IPS DF 6.9 (cell line): ENCODE data around the gene LARP6.
"Not testable (repeated sequence)": the region's sequence is repeated elsewhere in the genome, so short reads cannot be mapped to it uniquely, and the experiment has no call there.

Experiments used
- DNase-seq: peaks from one replicate; pipeline ENCODE4 v3.0.0-alpha.2; 2013; ENCODE audit warnings: low read depth, low spot score
- H3K27ac ChIP-seq: one replicate; pipeline ENCODE4 v1.5.1; 2013; ENCODE audit warnings: low read length, control low read depth
- H3K27me3 ChIP-seq: 2 replicates; pipeline ENCODE4 v1.6.1; 2013; ENCODE audit warnings: mild to moderate bottlenecking, low read length; ENCODE audit not compliant: control insufficient read depth, insufficient read depth
- H3K36me3 ChIP-seq: 2 replicates; pipeline ENCODE4 v1.6.1; 2013; ENCODE audit warnings: low read length; ENCODE audit not compliant: control insufficient read depth, insufficient read depth
- H3K4me1 ChIP-seq: 2 replicates; pipeline ENCODE4 v1.6.1; 2013; ENCODE audit warnings: low read length; ENCODE audit not compliant: control insufficient read depth, insufficient read depth
- H3K4me3 ChIP-seq: 2 replicates; pipeline ENCODE4 v1.5.1; 2013; ENCODE audit warnings: mild to moderate bottlenecking, low read length
- H3K9me3 ChIP-seq: 2 replicates; pipeline ENCODE4 v1.6.1; 2013; ENCODE audit warnings: low read length, inconsistent platforms; ENCODE audit not compliant: control insufficient read depth, insufficient read depth
- WGBS: extraction: QIAGEN DNeasy Blood & Tissue Kit; methylation state at CpG from one replicate; pipeline ENCODE4 v1.1.7; 2013; ENCODE audit warnings: mixed read lengths, missing lambda C conversion rate; ENCODE audit not compliant: insufficient read length, insufficient coverage; 5-methylcytosine and 5-hydroxymethylcytosine counted together

LARP6 gene

GRCh38 chr15:70875001-70875782 is 21.2 kb upstream of the LARP6 start:
- Histone ChIP-seq H3K4me3 (no peak overlapping the region), H3K27me3 (no peaks in the 10 kb centered on the region), H3K4me1 (no peaks in the 10 kb centered on the region), H3K9me3 (no peaks in the 10 kb centered on the region), H3K27ac (no peak overlapping the region), H3K36me3 (no peaks in the 10 kb centered on the region)
- no CpG with 5 or more reads among the region's 7 CpGs for WGBS
- no peak for DNase-seq

GRCh38 chr15:70873232-70874054 is 19.5 kb upstream of the LARP6 start:
- no CpG with 5 or more reads among the region's 2 CpGs for WGBS
- Histone ChIP-seq H3K27me3 (no peaks in the 10 kb centered on the region), H3K9me3 (no peaks in the 10 kb centered on the region), H3K36me3 (no peaks in the 10 kb centered on the region), H3K4me1 (no peaks in the 10 kb centered on the region), H3K4me3 (no peak overlapping the region), H3K27ac (no peak overlapping the region)
- DNase-seq, result no peak

- not testable (repeated sequence) for H3K27me3 ChIP-seq, H3K4me1 ChIP-seq
Observed at GRCh38 chr15:70871490-70871889, 17.5 kb upstream of the LARP6 start.

GRCh38 chr15:70870051-70870450 is 16.1 kb upstream of the LARP6 start:
- Histone ChIP-seq H3K36me3 (no peaks in the 10 kb centered on the region), H3K4me3 (no peak overlapping the region), H3K27ac (no peak overlapping the region), H3K9me3 (no peaks in the 10 kb centered on the region), H3K4me1 (no peaks in the 10 kb centered on the region), H3K27me3 (no peaks in the 10 kb centered on the region)
- no peak for DNase-seq

More at GRCh38 chr15:70871490-70871889, 17.5 kb upstream of the LARP6 start:
- not testable (repeated sequence) for H3K27ac ChIP-seq, DNase-seq, H3K9me3 ChIP-seq, H3K4me3 ChIP-seq, H3K36me3 ChIP-seq
- no CpG with 5 or more reads among the region's 34 CpGs for WGBS

GRCh38 chr15:70869346-70869745 is 15.4 kb upstream of the LARP6 start:
- Histone ChIP-seq H3K27ac (no peak overlapping the region), H3K4me1 (no peaks in the 10 kb centered on the region), H3K9me3 (no peaks in the 10 kb centered on the region), H3K4me3 (no peak overlapping the region), H3K36me3 (no peaks in the 10 kb centered on the region), H3K27me3 (no peaks in the 10 kb centered on the region)
- no peak for DNase-seq
- WGBS, result no CpG with 5 or more reads among the region's 3 CpGs

GRCh38 chr15:70867911-70868467 is 14.0 kb upstream of the LARP6 start:
- Histone ChIP-seq H3K27me3 (no peaks in the 10 kb centered on the region), H3K4me3 (no peak overlapping the region), H3K27ac (no peak overlapping the region), H3K36me3 (no peaks in the 10 kb centered on the region), H3K9me3 (no peaks in the 10 kb centered on the region), H3K4me1 (no peaks in the 10 kb centered on the region)
- no peak for DNase-seq
- no CpG with 5 or more reads among the region's 6 CpGs for WGBS

- Histone ChIP-seq H3K27ac (no peak overlapping the region), H3K36me3 (no peaks in the 10 kb centered on the region), H3K9me3 (no peaks in the 10 kb centered on the region), H3K27me3 (no peaks in the 10 kb centered on the region), H3K4me1 (no peaks in the 10 kb centered on the region), H3K4me3 (no peak overlapping the region)
- DNase-seq, result no peak
- no CpG with 5 or more reads among the region's 5 CpGs for WGBS
Observed at GRCh38 chr15:70866982-70867641, 13.2 kb upstream of the LARP6 start.

- WGBS, result no CpG with 5 or more reads among the region's 4 CpGs
- H3K27me3 ChIP-seq, result no peaks in the 10 kb centered on the region
- no peaks in the 10 kb centered on the region for H3K4me1 ChIP-seq
- H3K27ac ChIP-seq, result no peak overlapping the region
- DNase-seq, result no peak
- H3K36me3 ChIP-seq, result no peaks in the 10 kb centered on the region
- no peak overlapping the region for H3K4me3 ChIP-seq
- H3K9me3 ChIP-seq, result no peaks in the 10 kb centered on the region
Observed at GRCh38 chr15:70863450-70864218, 9.7 kb upstream of the LARP6 start.

- H3K36me3 ChIP-seq, result no peaks in the 10 kb centered on the region
- no peak for DNase-seq
- no peaks in the 10 kb centered on the region for H3K27me3 ChIP-seq
- H3K4me1 ChIP-seq, result no peaks in the 10 kb centered on the region
- no peaks in the 10 kb centered on the region for H3K9me3 ChIP-seq
- no peak overlapping the region for H3K27ac ChIP-seq
- no CpG with 5 or more reads among the region's 11 CpGs for WGBS
- H3K4me3 ChIP-seq, result no peak overlapping the region
Observed at GRCh38 chr15:70859998-70860397, 6.0 kb upstream of the LARP6 start.
